NCI-H1694 treated with DMSO at 0.1 percent for 48 hours (cell line): ENCODE measurements around the gene CRACDL.

Experiments
- DNase-seq: peaks from one replicate; lab custom pipeline; 2025; lab: John Stamatoyannopoulos, UW

The CRACDL gene

GRCh38 chr2:98750593-98751282, 185.3 kb downstream of the CRACDL start:
- no peak for DNase-seq

GRCh38 chr2:98749066-98749450, 187.0 kb downstream of the CRACDL start:
- peak; percentile 36 for DNase-seq

GRCh38 chr2:98748292-98749065, 187.5 kb downstream of the CRACDL start:
- no peak for DNase-seq

- DNase-seq: no peak
Measured at GRCh38 chr2:98747888-98748287, 188.1 kb downstream of the CRACDL start.

- no peak for DNase-seq
Measured at GRCh38 chr2:98746426-98746825, 189.6 kb downstream of the CRACDL start.

- no peak for DNase-seq
Measured at GRCh38 chr2:98744595-98744994, 191.4 kb downstream of the CRACDL start.
